HEK293 (cell line): ENCODE measurements around the gene GPR34.

Experiments used
- CTCF ChIA-PET: fragments of 350-600 bp; formaldehyde crosslinking; extraction: SDS; loops from one replicate; lab custom pipeline; 2021; ENCODE audit warnings: antibody characterized with exemption; lab: Yijun Ruan, JAX
- POLR2A ChIA-PET: fragments of 300-600 bp; formaldehyde crosslinking; extraction: SDS; loops from one replicate; lab custom pipeline; 2020; ENCODE audit warnings: antibody characterized with exemption, inconsistent platforms; lab: Yijun Ruan, JAX
- H3K27ac ChIP-seq: fragments of 200-500 bp; sonication (Bioruptor generic); 2 replicates; pipeline ENCODE4 v1.5.1; 2014; ENCODE audit warnings: low read depth, low read length, control low read depth, inconsistent platforms; ENCODE audit errors: extremely low read depth
- H3K36me3 ChIP-seq, 2 experiments: fragments of 200-500 bp in 1 of 2; sonication (Bioruptor generic) in 1 of 2; 1 replicate in 1 of 2; 2 replicates in 1 of 2; pipeline ENCODE4 v1.5.1; 2014 to 2017; ENCODE audit warnings: inconsistent platforms in 2 of 2, low read length in 2 of 2; ENCODE audit not compliant: control insufficient read depth in 2 of 2, insufficient read depth in 1 of 2
- H3K4me1 ChIP-seq: fragments of 200-500 bp; sonication (Bioruptor generic); 2 replicates; pipeline ENCODE4 v1.5.1; 2014; ENCODE audit warnings: mild to moderate bottlenecking, low read length, inconsistent platforms; ENCODE audit not compliant: control insufficient read depth, insufficient read depth
- H3K4me3 ChIP-seq: 2 replicates; pipeline ENCODE4 v1.5.1; 2011; ENCODE audit warnings: low read depth, mild to moderate bottlenecking, control low read depth, low read length, moderate library complexity
- H3K9me3 ChIP-seq: fragments of 200-500 bp; sonication (Bioruptor generic); 2 replicates; pipeline ENCODE4 v1.5.1; 2014; ENCODE audit warnings: low read depth, low read length, inconsistent platforms; ENCODE audit not compliant: control insufficient read depth, insufficient read depth
- GLI4 ChIP-seq: fragments of 450-650 bp; formaldehyde crosslinking; IDR thresholded peaks from 2 replicates; pipeline ENCODE4 v1.5.1; 2016; ENCODE audit warnings: missing biosample characterization, missing genetic modification characterization
- HOXC10 ChIP-seq: sonication (generic); formaldehyde crosslinking; IDR thresholded peaks from 2 replicates; pipeline ENCODE4 v1.8.1; 2023; ENCODE audit warnings: mild to moderate bottlenecking, missing genetic modification reagents
- KLF10 ChIP-seq: fragments of 450-650 bp; IDR thresholded peaks from 2 replicates; pipeline ENCODE4 v1.5.1; 2018; ENCODE audit warnings: missing biosample characterization, mild to moderate bottlenecking, missing genetic modification characterization
- KLF16 ChIP-seq: fragments of 450-650 bp; formaldehyde crosslinking; IDR thresholded peaks from 2 replicates; pipeline ENCODE4 v1.5.1; 2017; ENCODE audit warnings: missing biosample characterization, missing genetic modification characterization
- SCRT2 ChIP-seq: fragments of 450-650 bp; formaldehyde crosslinking; IDR thresholded peaks from 2 replicates; pipeline ENCODE4 v1.5.1; 2016; ENCODE audit warnings: missing biosample characterization, missing genetic modification characterization
- TRIM28 ChIP-seq: IDR thresholded peaks from 2 replicates; pipeline ENCODE4 v1.6.1; 2011; ENCODE audit warnings: low read length, control low read depth, borderline replicate concordance
- ZBTB20 ChIP-seq: fragments of 450-650 bp; formaldehyde crosslinking; IDR thresholded peaks from 2 replicates; pipeline ENCODE4 v1.5.1; 2016; ENCODE audit warnings: missing biosample characterization, missing genetic modification characterization
- ZFHX2 ChIP-seq: fragments of 450-650 bp; formaldehyde crosslinking; conservative IDR thresholded peaks from 2 replicates; pipeline ENCODE4 v1.5.1; 2016; ENCODE audit warnings: missing biosample characterization, missing genetic modification characterization
- ZFP37 ChIP-seq: fragments of 450-650 bp; formaldehyde crosslinking; IDR thresholded peaks from 2 replicates; pipeline ENCODE4 v1.5.1; 2016; ENCODE audit warnings: missing biosample characterization, missing genetic modification characterization
- ZNF157 ChIP-seq: fragments of 450-650 bp; formaldehyde crosslinking; IDR thresholded peaks from 2 replicates; pipeline ENCODE4 v1.5.1; 2016; ENCODE audit warnings: missing biosample characterization, missing genetic modification characterization
- ZNF16 ChIP-seq: fragments of 450-650 bp; formaldehyde crosslinking; IDR thresholded peaks from 2 replicates; pipeline ENCODE4 v1.5.1; 2016; ENCODE audit warnings: low read depth, missing biosample characterization, missing genetic modification characterization
- ZNF169 ChIP-seq: fragments of 450-650 bp; formaldehyde crosslinking; IDR thresholded peaks from 2 replicates; pipeline ENCODE4 v1.5.1; 2016; ENCODE audit warnings: missing biosample characterization, missing genetic modification characterization
- ZNF211 ChIP-seq: fragments of 450-650 bp; formaldehyde crosslinking; IDR thresholded peaks from 2 replicates; pipeline ENCODE4 v1.5.1; 2016; ENCODE audit warnings: low read depth, missing biosample characterization, missing genetic modification characterization
- ZNF221 ChIP-seq: fragments of 450-650 bp; formaldehyde crosslinking; IDR thresholded peaks from 2 replicates; pipeline ENCODE4 v1.5.1; 2017; ENCODE audit warnings: missing biosample characterization, missing genetic modification characterization, borderline replicate concordance
- ZNF354C ChIP-seq: fragments of 450-650 bp; formaldehyde crosslinking; IDR thresholded peaks from 2 replicates; pipeline ENCODE4 v1.5.1; 2016; ENCODE audit warnings: missing biosample characterization, missing genetic modification characterization, low read depth, borderline replicate concordance
- ZNF366 ChIP-seq: fragments of 450-650 bp; formaldehyde crosslinking; conservative IDR thresholded peaks from 2 replicates; pipeline ENCODE4 v1.5.1; 2016; ENCODE audit warnings: missing biosample characterization, missing genetic modification characterization
- ZNF416 ChIP-seq: fragments of 450-650 bp; formaldehyde crosslinking; IDR thresholded peaks from 2 replicates; pipeline ENCODE4 v1.5.1; 2016; ENCODE audit warnings: missing biosample characterization, missing genetic modification characterization
- ZNF426 ChIP-seq: fragments of 450-650 bp; formaldehyde crosslinking; IDR thresholded peaks from 2 replicates; pipeline ENCODE4 v1.5.1; 2017; ENCODE audit warnings: missing biosample characterization, missing genetic modification characterization, mild to moderate bottlenecking, inconsistent platforms, moderate library complexity
- ZNF48 ChIP-seq: fragments of 450-650 bp; formaldehyde crosslinking; IDR thresholded peaks from 2 replicates; pipeline ENCODE4 v1.5.1; 2016; ENCODE audit warnings: missing biosample characterization, missing genetic modification characterization
- ZNF510 ChIP-seq: fragments of 450-650 bp; formaldehyde crosslinking; IDR thresholded peaks from 2 replicates; pipeline ENCODE4 v1.5.1; 2018; ENCODE audit warnings: mild to moderate bottlenecking, missing genetic modification characterization, missing biosample characterization; ENCODE audit not compliant: insufficient replicate concordance
- ZNF600 ChIP-seq: fragments of 450-650 bp; formaldehyde crosslinking; IDR thresholded peaks from 2 replicates; pipeline ENCODE4 v1.5.1; 2016; ENCODE audit warnings: missing biosample characterization, missing genetic modification characterization
- ZNF626 ChIP-seq: fragments of 450-650 bp; sonication (Bioruptor Pico); formaldehyde crosslinking; IDR thresholded peaks from 2 replicates; pipeline ENCODE4 v1.5.1; 2018; ENCODE audit warnings: missing biosample characterization, missing genetic modification characterization, inconsistent platforms
- ZNF670 ChIP-seq: fragments of 450-650 bp; formaldehyde crosslinking; IDR thresholded peaks from 2 replicates; pipeline ENCODE4 v1.5.1; 2016; ENCODE audit warnings: missing biosample characterization, missing genetic modification characterization, low read depth
- ZNF677 ChIP-seq: fragments of 450-650 bp; IDR thresholded peaks from 2 replicates; pipeline ENCODE4 v1.5.0; 2018; ENCODE audit warnings: missing biosample characterization, mild to moderate bottlenecking, missing genetic modification characterization, moderate library complexity
- ZNF707 ChIP-seq: fragments of 450-650 bp; formaldehyde crosslinking; IDR thresholded peaks from 2 replicates; pipeline ENCODE4 v1.5.1; 2016; ENCODE audit warnings: missing biosample characterization, missing genetic modification characterization
- ZNF768 ChIP-seq: fragments of 450-650 bp; formaldehyde crosslinking; IDR thresholded peaks from 2 replicates; pipeline ENCODE4 v1.5.1; 2018; ENCODE audit warnings: missing biosample characterization, mild to moderate bottlenecking, missing genetic modification characterization
- ZNF791 ChIP-seq: fragments of 450-650 bp; formaldehyde crosslinking; IDR thresholded peaks from 2 replicates; pipeline ENCODE4 v1.5.1; 2016; ENCODE audit warnings: missing biosample characterization, missing genetic modification characterization
- ZSCAN23 ChIP-seq: fragments of 450-650 bp; formaldehyde crosslinking; IDR thresholded peaks from 2 replicates; pipeline ENCODE4 v1.5.1; 2016; ENCODE audit warnings: missing biosample characterization, missing genetic modification characterization
- ZSCAN30 ChIP-seq: fragments of 450-650 bp; IDR thresholded peaks from 2 replicates; pipeline ENCODE4 v1.5.1; 2018; ENCODE audit warnings: missing biosample characterization, mild to moderate bottlenecking, missing genetic modification characterization, moderate library complexity
- ZXDB ChIP-seq: fragments of 450-650 bp; formaldehyde crosslinking; IDR thresholded peaks from 2 replicates; pipeline ENCODE4 v1.5.1; 2016; ENCODE audit warnings: missing biosample characterization, missing genetic modification characterization
- TF ChIP-seq, protein P1 (sequence below): fragments of 450-650 bp; formaldehyde crosslinking; IDR thresholded peaks from 2 replicates; pipeline ENCODE4 v1.5.1; 2016; ENCODE audit warnings: missing biosample characterization, missing genetic modification characterization
- TF ChIP-seq, protein P2 (sequence below): fragments of 450-650 bp; formaldehyde crosslinking; IDR thresholded peaks from 2 replicates; pipeline ENCODE4 v1.5.1; 2017; ENCODE audit warnings: missing biosample characterization, missing genetic modification characterization

Gene GPR34

DNA sequence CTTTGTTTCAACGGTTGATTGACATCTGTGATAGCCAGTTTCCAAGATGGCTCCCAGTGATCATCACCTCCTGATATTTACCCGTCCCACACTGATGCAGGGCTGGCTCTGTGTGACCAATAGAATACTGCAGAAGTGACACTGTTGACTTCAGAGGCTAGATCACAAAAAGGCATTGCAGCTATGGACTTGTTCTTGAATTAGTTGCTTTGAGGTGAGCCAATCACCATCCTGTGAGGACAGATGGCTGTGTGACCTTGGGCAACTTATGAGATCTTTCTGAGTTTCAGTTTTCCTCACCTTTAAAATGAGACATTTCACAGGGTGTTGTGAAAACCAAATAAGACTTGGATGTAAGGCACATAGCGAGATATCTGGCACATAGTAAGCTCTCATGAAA is 33.4 kb downstream of the GPR34 start:
- no peaks in the 10 kb centered on the region for H3K9me3 ChIP-seq
- no peaks in the 10 kb centered on the region for H3K36me3 ChIP-seq
- POLR2A ChIA-PET = no interaction called here
- H3K4me3 ChIP-seq = no peak overlapping the region
- H3K27ac ChIP-seq = no peak overlapping the region
- TF ChIP-seq, protein P1, sequence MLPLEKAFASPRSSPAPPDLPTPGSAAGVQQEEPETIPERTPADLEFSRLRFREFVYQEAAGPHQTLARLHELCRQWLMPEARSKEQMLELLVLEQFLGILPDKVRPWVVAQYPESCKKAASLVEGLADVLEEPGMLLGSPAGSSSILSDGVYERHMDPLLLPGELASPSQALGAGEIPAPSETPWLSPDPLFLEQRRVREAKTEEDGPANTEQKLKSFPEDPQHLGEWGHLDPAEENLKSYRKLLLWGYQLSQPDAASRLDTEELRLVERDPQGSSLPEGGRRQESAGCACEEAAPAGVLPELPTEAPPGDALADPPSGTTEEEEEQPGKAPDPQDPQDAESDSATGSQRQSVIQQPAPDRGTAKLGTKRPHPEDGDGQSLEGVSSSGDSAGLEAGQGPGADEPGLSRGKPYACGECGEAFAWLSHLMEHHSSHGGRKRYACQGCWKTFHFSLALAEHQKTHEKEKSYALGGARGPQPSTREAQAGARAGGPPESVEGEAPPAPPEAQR = no peak
- no peak for TF ChIP-seq KLF10 (tag by site-specific recombination)
- no peak for TF ChIP-seq ZNF48 (tag by site-specific recombination)
- TF ChIP-seq ZFP37 (tag by site-specific recombination) = no peak
- TF ChIP-seq KLF16 (tag by site-specific recombination) = no peak
- TF ChIP-seq ZSCAN30 (tag by site-specific recombination) = no peak
- TF ChIP-seq SCRT2 = no peak
- TF ChIP-seq ZBTB20 (tag by site-specific recombination) = no peak
- TF ChIP-seq ZNF670 (tag by site-specific recombination) = no peak
- TF ChIP-seq ZNF707 (tag by site-specific recombination) = no peak
- no peak for TF ChIP-seq GLI4
- TF ChIP-seq ZNF600 (tag by site-specific recombination) = no peak
- TF ChIP-seq ZNF426 (tag by site-specific recombination) = no peak
- TF ChIP-seq ZNF768 (tag by site-specific recombination) = no peak
- no peak for TF ChIP-seq ZNF157 (tag by site-specific recombination)
- TF ChIP-seq ZNF221 (tag by site-specific recombination) = no peak
- no peak for TF ChIP-seq ZFHX2
- no peak for TF ChIP-seq ZNF677
- TF ChIP-seq ZNF416 (tag by site-specific recombination) = no peak
- TF ChIP-seq ZNF16 = no peak
- CTCF ChIA-PET = no interaction called here
- no peaks in the 10 kb centered on the region for H3K4me1 ChIP-seq

DNA sequence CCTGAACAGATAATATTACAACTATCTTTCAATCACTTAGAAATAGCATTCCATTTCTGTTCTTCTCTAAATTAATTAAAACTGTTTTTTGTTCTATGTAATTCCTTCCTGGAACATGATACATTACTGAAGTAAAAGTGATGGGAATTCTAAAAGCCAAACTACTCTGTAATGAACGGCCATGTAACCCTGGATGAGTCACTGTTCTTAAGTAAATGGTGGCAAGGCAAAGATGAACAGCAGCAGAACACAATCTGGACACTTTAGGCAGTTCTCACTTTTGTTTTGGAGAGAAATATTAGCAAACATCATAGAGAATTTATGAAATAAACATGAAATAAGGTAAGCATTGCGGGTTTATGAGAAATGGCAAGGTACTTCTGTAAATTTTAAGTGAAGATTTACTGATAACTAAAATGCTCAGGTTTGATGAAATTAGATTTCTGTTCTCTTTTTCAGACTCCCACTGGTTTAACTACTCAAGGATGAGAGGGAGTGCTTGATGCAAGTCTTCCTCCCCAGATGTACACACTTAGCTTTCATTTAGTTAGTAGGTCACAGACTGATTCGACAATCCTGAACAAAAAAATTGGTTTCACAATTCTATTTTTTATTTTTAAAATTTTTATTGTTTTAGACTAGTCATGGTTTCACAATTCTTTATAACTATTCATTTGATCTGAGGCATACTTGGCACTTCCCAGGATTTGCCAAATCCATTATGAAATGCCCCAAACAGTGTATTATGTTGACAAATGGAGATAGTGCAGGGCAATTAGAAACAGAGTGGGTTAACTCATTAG is 34.2 kb downstream of the GPR34 start:
- TF ChIP-seq ZNF366 (tag by site-specific recombination) = no peak
- no peak for TF ChIP-seq ZXDB (tag by site-specific recombination)
- TF ChIP-seq ZNF768 (tag by site-specific recombination) = no peak
- TF ChIP-seq ZSCAN23 (tag by site-specific recombination) = no peak
- no peak for TF ChIP-seq ZNF791 (tag by site-specific recombination)
- no peak for TF ChIP-seq HOXC10 (CRISPR knock-in tag)
- no peak for TF ChIP-seq ZNF354C (tag by site-specific recombination)
- TF ChIP-seq ZNF169 (tag by site-specific recombination) = no peak
- no peak for TF ChIP-seq ZNF510 (tag by site-specific recombination)
- TF ChIP-seq ZNF626 (tag by site-specific recombination) = no peak
- TF ChIP-seq ZNF211 = no peak
- TF ChIP-seq, protein P2, sequence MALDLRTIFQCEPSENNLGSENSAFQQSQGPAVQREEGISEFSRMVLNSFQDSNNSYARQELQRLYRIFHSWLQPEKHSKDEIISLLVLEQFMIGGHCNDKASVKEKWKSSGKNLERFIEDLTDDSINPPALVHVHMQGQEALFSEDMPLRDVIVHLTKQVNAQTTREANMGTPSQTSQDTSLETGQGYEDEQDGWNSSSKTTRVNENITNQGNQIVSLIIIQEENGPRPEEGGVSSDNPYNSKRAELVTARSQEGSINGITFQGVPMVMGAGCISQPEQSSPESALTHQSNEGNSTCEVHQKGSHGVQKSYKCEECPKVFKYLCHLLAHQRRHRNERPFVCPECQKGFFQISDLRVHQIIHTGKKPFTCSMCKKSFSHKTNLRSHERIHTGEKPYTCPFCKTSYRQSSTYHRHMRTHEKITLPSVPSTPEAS = no peak
- no peak for TF ChIP-seq TRIM28
- Histone ChIP-seq H3K36me3 (no peaks in the 10 kb centered on the region), H3K4me1 (no peaks in the 10 kb centered on the region), H3K9me3 (no peaks in the 10 kb centered on the region), H3K4me3 (no peak overlapping the region), H3K27ac (no peak overlapping the region)
- ChIA-PET CTCF (no interaction called here), POLR2A (no interaction called here)
